Fibroblast of skin of left biceps (primary cell): ENCODE results near the gene NAP1L2.
"Not testable (repeated sequence)": the region's sequence is repeated elsewhere in the genome, so short reads cannot be mapped to it uniquely, and the experiment has no call there.

ENCODE experiments used
- DNase-seq, 2 experiments: peaks; one replicate each; pipeline ENCODE4 v3.0.0-alpha.2; 2013; ENCODE audit warnings: low read depth in 2 of 2

NAP1L2 gene

GRCh38 chrX:73214426-73215094 is at the start of gene NAP1L2:
Gene NAP1L2 (minus strand): TSS chrX:73214851. CDS start chrX:73214492, 359 bp downstream.
- peak in 1 of 2 experiments; percentile 1 for DNase-seq

- no peak for DNase-seq
Measured at GRCh38 chrX:73262991-73263390, 48.3 kb upstream of the NAP1L2 start.

GRCh38 chrX:73239242-73239641 is 24.6 kb upstream of the NAP1L2 start:
- DNase-seq = no peak

- DNase-seq = no peak
Measured at GRCh38 chrX:73217621-73218020, 3.0 kb upstream of the NAP1L2 start.

- DNase-seq = no peak
Measured at GRCh38 chrX:73215246-73215645, 595 bp upstream of the NAP1L2 start.

- DNase-seq = no peak
Measured at GRCh38 chrX:73213734-73214425, 771 bp downstream of the NAP1L2 start.

GRCh38 chrX:73206366-73206765 is 8.3 kb downstream of the NAP1L2 start:
- no peak for DNase-seq

- DNase-seq = no peak
Measured at GRCh38 chrX:73182502-73183114, 32.0 kb downstream of the NAP1L2 start.

- not testable (repeated sequence) for DNase-seq
Measured at GRCh38 chrX:73168945-73169344, 45.7 kb downstream of the NAP1L2 start.
